Suprapubic skin (tissue), 3 donors: ENCODE results near the gene MAGEE2.

Source experiments
- CTCF ChIP-seq, 2 donors: fragments of 200-600 bp in 1 of 2; fragments of 450-650 bp in 1 of 2; sonication (generic) in 1 of 2; IDR thresholded peaks; one replicate each; pipeline ENCODE4 v1.5.1; 2016 to 2019; ENCODE audit warnings: antibody characterized with exemption in 2 of 2, mild to moderate bottlenecking in 1 of 2, moderate library complexity in 1 of 2
- POLR2A ChIP-seq, 2 donors: fragments of 450-650 bp; IDR thresholded peaks; one replicate each; pipeline ENCODE4 v1.6.1; 2017; ENCODE audit warnings: antibody characterized with exemption in 2 of 2, mild to moderate bottlenecking in 2 of 2, moderate library complexity in 2 of 2

GRCh38 chrX:75781611-75782010 lies 3.4 kb downstream of the MAGEE2 start:
- TF ChIP-seq CTCF (IDR thresholded peaks at IDR 0.05) (no peak), POLR2A (IDR thresholded peaks at IDR 0.05) (no peak)
